HG03025 (cell line): ENCODE data around the gene ARHGAP40.

ENCODE experiments used
- ATAC-seq: cut with Tn5 transposase; IDR thresholded peaks from one replicate; pipeline ENCODE4 v1.9.1; 2021; ENCODE audit warnings: mild to moderate bottlenecking, moderate library complexity; ENCODE audit not compliant: unreplicated experiment, low FRiP score

ARHGAP40 gene

GRCh38 chr20:38645980-38646858 lies 44.6 kb downstream of the ARHGAP40 start:
- peak; percentile 63 for ATAC-seq

GRCh38 chr20:38649275-38649891 lies 47.8 kb downstream of the ARHGAP40 start:
- ATAC-seq: no peak

- ATAC-seq: no peak
Measured at GRCh38 chr20:38650010-38650409, 48.4 kb downstream of the ARHGAP40 start.

GRCh38 chr20:38651154-38651553 lies 49.5 kb downstream of the ARHGAP40 start:
- ATAC-seq: no peak

- no peak for ATAC-seq
Measured at GRCh38 chr20:38651562-38651961, 50.0 kb downstream of the ARHGAP40 start.

GRCh38 chr20:38652995-38653394 lies 51.4 kb downstream of the ARHGAP40 start:
- ATAC-seq: no peak

GRCh38 chr20:38657390-38657789 lies 55.8 kb downstream of the ARHGAP40 start:
- ATAC-seq: no peak

- ATAC-seq: peak; percentile 53
Measured at GRCh38 chr20:38658879-38659596, 57.4 kb downstream of the ARHGAP40 start.

GRCh38 chr20:38659597-38659880 lies 57.9 kb downstream of the ARHGAP40 start:
- no peak for ATAC-seq

GRCh38 chr20:38660429-38660828 lies 58.8 kb downstream of the ARHGAP40 start:
- no peak for ATAC-seq

GRCh38 chr20:38663660-38664059 lies 62.1 kb downstream of the ARHGAP40 start:
- no peak for ATAC-seq

- no peak for ATAC-seq
Measured at GRCh38 chr20:38664284-38664683, 62.7 kb downstream of the ARHGAP40 start.

- ATAC-seq: no peak
Measured at GRCh38 chr20:38665094-38665493, 63.5 kb downstream of the ARHGAP40 start.

GRCh38 chr20:38665506-38666285 lies 64.1 kb downstream of the ARHGAP40 start:
- ATAC-seq: no peak

- no peak for ATAC-seq
Measured at GRCh38 chr20:38667417-38667956, 65.9 kb downstream of the ARHGAP40 start.

GRCh38 chr20:38669688-38670087 lies 68.1 kb downstream of the ARHGAP40 start:
- ATAC-seq: no peak

GRCh38 chr20:38670786-38671185 lies 69.2 kb downstream of the ARHGAP40 start:
- ATAC-seq: no peak

GRCh38 chr20:38671186-38671585 lies 69.6 kb downstream of the ARHGAP40 start:
- no peak for ATAC-seq

- ATAC-seq: no peak
Measured at GRCh38 chr20:38671701-38672292, 70.2 kb downstream of the ARHGAP40 start.

- ATAC-seq: no peak
Measured at GRCh38 chr20:38672504-38672903, 70.9 kb downstream of the ARHGAP40 start.
